ES-I3 (cell line): ENCODE results near the gene HSFX2.
"Not testable (repeated sequence)": the region's sequence is repeated elsewhere in the genome, so short reads cannot be mapped to it uniquely, and the experiment has no call there.

Experiments used
- H3K36me3 ChIP-seq: 2 replicates; pipeline ENCODE4 v1.6.1; 2013; ENCODE audit warnings: mild to moderate bottlenecking, low read length, control low read depth, moderate library complexity; ENCODE audit not compliant: insufficient read depth
- H3K4me1 ChIP-seq: 2 replicates; pipeline ENCODE4 v1.6.1; 2013; ENCODE audit warnings: mild to moderate bottlenecking, control low read depth, low read length; ENCODE audit not compliant: insufficient read depth
- H3K9ac ChIP-seq: 2 replicates; pipeline ENCODE4 v1.6.1; 2013; ENCODE audit warnings: low read depth, mild to moderate bottlenecking, low read length, moderate library complexity
- H3K9me3 ChIP-seq: 2 replicates; pipeline ENCODE4 v1.6.1; 2013; ENCODE audit warnings: mild to moderate bottlenecking, low read length, moderate library complexity; ENCODE audit not compliant: control insufficient read depth, insufficient read depth

HSFX2 gene

DNA sequence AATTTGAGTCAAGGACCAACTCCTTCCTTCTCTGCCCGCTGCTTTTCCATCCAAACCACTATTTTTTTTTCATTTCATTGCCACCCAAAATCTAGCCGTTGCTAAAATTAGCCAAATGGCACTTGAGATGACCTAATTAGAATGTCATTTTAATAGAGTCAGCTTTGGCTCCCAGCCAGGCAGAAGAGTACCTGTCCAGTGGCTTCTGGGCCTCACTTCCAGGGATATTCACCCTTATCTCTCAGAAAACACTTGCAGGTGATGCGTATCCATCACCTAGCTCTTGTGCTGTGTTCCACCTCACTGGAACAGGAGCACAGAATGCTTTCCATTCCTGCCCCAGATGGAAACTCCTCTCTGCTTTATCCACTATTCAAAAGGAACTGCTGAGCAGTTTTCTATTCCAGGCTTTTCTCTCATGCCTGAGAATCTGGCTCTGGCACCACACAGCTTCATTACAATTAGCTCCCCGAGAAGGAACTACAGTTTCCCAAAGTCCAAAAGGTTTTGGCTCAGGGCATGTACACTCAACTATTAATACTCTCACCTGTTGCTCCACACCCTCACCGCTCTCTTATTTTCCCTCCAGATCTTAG lies 26.3 kb downstream of the HSFX2 start:
- Histone ChIP-seq H3K9me3 (no peaks in the 10 kb centered on the region), H3K9ac (no peak overlapping the region), H3K36me3 (no peaks in the 10 kb centered on the region), H3K4me1 (no peaks in the 10 kb centered on the region)

DNA sequence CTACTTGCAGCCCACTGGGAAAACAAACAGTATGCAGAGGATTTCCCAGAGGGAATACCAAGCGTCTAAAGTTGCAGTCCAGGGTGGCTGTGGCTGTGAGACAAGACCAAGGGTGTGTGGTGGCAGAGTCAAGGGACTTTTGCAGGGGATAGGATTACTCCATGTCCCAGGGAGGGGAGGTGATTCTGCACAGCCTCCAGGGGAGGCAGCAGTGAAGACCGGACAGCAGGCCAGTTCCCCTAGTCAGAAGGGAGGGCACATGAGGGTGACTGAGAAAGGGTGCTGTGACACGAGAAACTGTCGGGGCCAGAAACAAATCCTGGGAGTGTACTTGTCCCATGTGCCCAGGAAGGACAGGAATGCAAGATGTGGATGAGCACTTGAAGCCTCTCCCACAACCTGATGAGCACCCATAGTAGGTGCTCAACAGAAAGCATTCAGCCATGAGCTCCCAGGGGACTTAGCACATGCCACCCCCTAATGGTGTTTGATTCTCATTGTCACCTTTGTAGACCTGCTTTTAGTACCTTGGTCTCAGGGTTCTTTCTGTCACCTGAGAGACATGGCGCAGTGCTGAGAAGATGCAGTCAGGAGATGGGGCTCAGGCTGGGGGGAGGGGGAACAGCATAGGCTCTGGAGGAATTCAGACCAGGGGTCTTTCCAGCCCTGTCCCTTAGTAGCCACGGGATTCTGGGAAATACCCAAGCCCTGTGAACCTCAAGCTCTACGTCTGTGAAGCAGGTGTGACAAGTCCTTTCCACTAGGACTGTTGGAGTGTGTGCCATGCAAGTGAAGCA lies 27.3 kb downstream of the HSFX2 start:
- no peak overlapping the region for H3K9ac ChIP-seq
- no peaks in the 10 kb centered on the region for H3K9me3 ChIP-seq
- no peaks in the 10 kb centered on the region for H3K36me3 ChIP-seq
- H3K4me1 ChIP-seq = no peaks in the 10 kb centered on the region

GRCh38 chrX:149563359-149563758 lies 31.8 kb downstream of the HSFX2 start:
- Histone ChIP-seq H3K36me3 (no peaks in the 10 kb centered on the region), H3K9me3 (no peaks in the 10 kb centered on the region), H3K4me1 (no peaks in the 10 kb centered on the region), H3K9ac (no peak overlapping the region)

DNA sequence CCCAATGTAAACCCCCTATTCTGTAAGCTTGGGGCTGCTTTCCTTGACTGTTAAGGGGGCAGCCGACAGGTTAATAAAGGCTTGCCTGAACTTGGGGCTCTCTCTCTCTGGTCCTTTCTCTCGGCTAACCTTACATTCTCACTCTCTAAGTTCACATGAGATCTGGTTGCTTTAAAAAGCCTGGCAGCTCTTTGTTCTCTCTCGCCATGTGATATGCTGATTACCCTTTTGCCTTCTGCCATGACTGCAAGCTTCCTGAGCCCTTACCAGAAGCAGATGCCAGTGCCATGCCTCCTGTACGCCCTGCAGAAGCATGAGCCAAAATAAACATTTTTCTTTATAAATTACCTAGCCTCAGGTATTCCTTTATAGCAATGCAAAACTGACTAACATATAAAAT lies 39.9 kb downstream of the HSFX2 start:
- not testable (repeated sequence) for H3K36me3 ChIP-seq, H3K9me3 ChIP-seq, H3K9ac ChIP-seq, H3K4me1 ChIP-seq

GRCh38 chrX:149551939-149552248 lies 43.2 kb downstream of the HSFX2 start:
- H3K4me1 ChIP-seq, H3K9me3 ChIP-seq, H3K9ac ChIP-seq, H3K36me3 ChIP-seq: not testable (repeated sequence)

- not testable (repeated sequence) for H3K9ac ChIP-seq, H3K4me1 ChIP-seq, H3K36me3 ChIP-seq, H3K9me3 ChIP-seq
These were observed 43.7 kb downstream of the HSFX2 start for GRCh38 chrX:149551245-149551938.

DNA sequence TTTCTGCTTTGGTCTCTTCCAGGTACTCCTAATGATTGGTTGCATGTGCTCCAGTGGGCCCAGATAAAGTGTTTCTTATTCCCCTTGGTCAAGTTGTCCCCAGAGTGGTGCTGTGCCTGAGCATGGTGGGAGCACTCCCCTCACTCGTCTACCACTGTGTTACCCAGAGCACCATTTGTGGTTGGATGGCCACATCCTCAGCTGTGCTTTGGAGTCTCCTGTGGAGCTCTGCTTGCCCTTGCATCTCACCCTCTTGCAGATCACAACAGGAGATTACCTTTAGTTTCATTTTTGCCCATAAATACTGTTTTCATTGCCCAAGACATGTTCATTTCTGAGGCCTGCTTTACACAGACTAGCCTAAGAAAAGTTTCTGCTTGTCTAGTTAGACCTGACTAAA lies 44.7 kb downstream of the HSFX2 start:
- not testable (repeated sequence) for H3K9me3 ChIP-seq, H3K4me1 ChIP-seq, H3K36me3 ChIP-seq

DNA sequence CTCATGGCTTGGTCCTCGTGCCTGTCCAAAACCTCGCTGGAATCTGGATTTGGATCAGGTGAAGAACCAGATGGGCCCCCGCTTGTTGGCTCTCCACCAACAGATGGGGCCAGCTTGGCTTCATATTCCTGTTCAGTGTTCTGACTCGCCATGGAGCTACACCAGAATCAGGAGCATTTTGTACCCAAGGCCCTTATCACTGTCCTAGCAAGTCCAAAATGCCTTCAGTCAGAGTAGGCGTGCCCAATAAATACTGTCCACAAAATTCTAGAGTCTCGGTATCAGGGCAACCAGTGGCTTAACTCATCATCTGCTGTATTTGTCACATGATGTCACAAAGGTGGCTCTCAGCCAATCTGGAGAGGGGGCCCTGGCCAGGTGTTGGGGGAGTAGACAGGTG lies 45.4 kb downstream of the HSFX2 start, which contains the start of gene HSFX3:
Gene HSFX3 (minus strand): TSS at position 224 of the 400 bp plus-strand sequence. CDS start 72 bp downstream, at position 152.
- H3K9me3 ChIP-seq, H3K36me3 ChIP-seq, H3K9ac ChIP-seq, H3K4me1 ChIP-seq: not testable (repeated sequence)

More for the DNA sequence above, 44.7 kb downstream of the HSFX2 start:
- not testable (repeated sequence) for H3K9ac ChIP-seq

GRCh38 chrX:149547782-149548181 lies 47.3 kb downstream of the HSFX2 start:
- not testable (repeated sequence) for H3K9ac ChIP-seq, H3K36me3 ChIP-seq, H3K9me3 ChIP-seq, H3K4me1 ChIP-seq

GRCh38 chrX:149546962-149547361 lies 48.2 kb downstream of the HSFX2 start:
- H3K4me1 ChIP-seq, H3K36me3 ChIP-seq, H3K9ac ChIP-seq, H3K9me3 ChIP-seq: not testable (repeated sequence)

- H3K36me3 ChIP-seq, H3K9ac ChIP-seq, H3K9me3 ChIP-seq, H3K4me1 ChIP-seq: not testable (repeated sequence)
These were observed 49.3 kb downstream of the HSFX2 start for GRCh38 chrX:149545545-149546543.
